ENCODE results near the gene TUBG1. TPM values are rescaled to one million over a fixed set of nuclear protein-coding genes. Genes with fewer than 3 reads are reported as not detected.

The TUBG1 gene
- polyA plus RNA-seq, 1 donor (not counting 4 experiments of a cell fraction or from before 2014, with no cell fraction given) = 54.8 TPM

DNA sequence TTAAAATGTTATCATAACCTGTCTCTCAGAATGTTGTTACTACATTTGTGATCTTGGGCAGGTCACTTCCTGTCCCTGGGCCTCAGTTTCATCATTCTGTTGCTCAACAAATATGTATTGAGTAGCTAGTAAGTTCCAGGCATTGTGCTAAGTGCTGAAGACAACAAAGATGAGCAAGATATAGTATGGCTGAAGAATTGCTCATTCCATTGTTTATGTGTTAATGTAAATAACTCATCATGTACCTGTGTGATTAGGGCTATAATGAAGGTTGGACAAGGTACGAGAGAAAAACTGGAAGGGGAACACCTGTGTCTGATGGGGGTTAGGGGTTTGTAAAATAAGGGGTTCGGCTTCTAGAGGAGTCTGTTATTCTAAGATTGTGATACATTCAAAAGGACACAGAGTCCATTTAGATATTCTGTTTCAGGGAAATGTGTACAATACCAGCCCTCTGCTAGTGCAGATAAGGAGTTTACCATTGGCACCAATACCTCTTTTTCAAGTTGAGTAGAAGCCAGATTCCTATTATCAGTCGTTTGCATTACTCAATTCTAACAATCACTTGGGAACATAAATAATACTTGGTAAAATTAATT, 20.0 kb downstream of the TUBG1 start:
- peaks cover 12% of the 10 kb centered on the region for H3K4me1 ChIP-seq (ENCODE audit: control insufficient read depth, extremely low read depth, insufficient read depth, low read length)
- H3K36me3 ChIP-seq (ENCODE audit: control insufficient read depth in 2 of 2, extremely low read depth in 1 of 2, insufficient read depth in 2 of 2, low read length in 2 of 2) = no peaks in the 10 kb centered on the region
- dilution Hi-C loops (cut with MboI; ENCODE audit: extremely low pct_ligation_motif_present, low sequenced_read_pairs) = no loop called here
- H3K27me3 ChIP-seq (ENCODE audit: control insufficient read depth, extremely low read depth, insufficient read depth, low read length) = no peaks in the 10 kb centered on the region
- no peaks in the 10 kb centered on the region for H3K79me2 ChIP-seq (ENCODE audit: control insufficient read depth, insufficient read depth, low read length)
- H3K27ac ChIP-seq (ENCODE audit: control insufficient read depth, insufficient read depth, low read length) = no peak overlapping the region
- FAIRE-seq (no peak), DNase-seq (ENCODE audit: low read depth, low spot score) (no peak)
- TF ChIP-seq, protein P1, sequence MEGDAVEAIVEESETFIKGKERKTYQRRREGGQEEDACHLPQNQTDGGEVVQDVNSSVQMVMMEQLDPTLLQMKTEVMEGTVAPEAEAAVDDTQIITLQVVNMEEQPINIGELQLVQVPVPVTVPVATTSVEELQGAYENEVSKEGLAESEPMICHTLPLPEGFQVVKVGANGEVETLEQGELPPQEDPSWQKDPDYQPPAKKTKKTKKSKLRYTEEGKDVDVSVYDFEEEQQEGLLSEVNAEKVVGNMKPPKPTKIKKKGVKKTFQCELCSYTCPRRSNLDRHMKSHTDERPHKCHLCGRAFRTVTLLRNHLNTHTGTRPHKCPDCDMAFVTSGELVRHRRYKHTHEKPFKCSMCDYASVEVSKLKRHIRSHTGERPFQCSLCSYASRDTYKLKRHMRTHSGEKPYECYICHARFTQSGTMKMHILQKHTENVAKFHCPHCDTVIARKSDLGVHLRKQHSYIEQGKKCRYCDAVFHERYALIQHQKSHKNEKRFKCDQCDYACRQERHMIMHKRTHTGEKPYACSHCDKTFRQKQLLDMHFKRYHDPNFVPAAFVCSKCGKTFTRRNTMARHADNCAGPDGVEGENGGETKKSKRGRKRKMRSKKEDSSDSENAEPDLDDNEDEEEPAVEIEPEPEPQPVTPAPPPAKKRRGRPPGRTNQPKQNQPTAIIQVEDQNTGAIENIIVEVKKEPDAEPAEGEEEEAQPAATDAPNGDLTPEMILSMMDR (optimal IDR thresholded peaks at IDR 0.05 in 1 of 3, IDR thresholded peaks at IDR 0.05 in 1 of 3, conservative IDR thresholded peaks at IDR 0.05 in 1 of 3; ENCODE audit: extremely low read depth in 1 of 3, insufficient read depth in 2 of 3, low read length in 3 of 3) = no peak
- no peak for TF ChIP-seq EZH2 (IDR thresholded peaks at IDR 0.05; ENCODE audit: low read length)
- no peaks in the 10 kb centered on the region for H4K20me1 ChIP-seq (ENCODE audit: control insufficient read depth, extremely low read depth, insufficient read depth, low read length)
- H3K4me2 ChIP-seq (ENCODE audit: control insufficient read depth, extremely low read depth, insufficient read depth, low read depth, low read length) = no peak overlapping the region
- H2AFZ ChIP-seq (ENCODE audit: control insufficient read depth, low read length) = no peak overlapping the region
- no peaks in the 10 kb centered on the region for H3K9me1 ChIP-seq (ENCODE audit: control insufficient read depth, extremely low read depth, insufficient read depth, low read length)
- H3K9me3 ChIP-seq (ENCODE audit: control insufficient read depth, low read depth, low read length) = no peaks in the 10 kb centered on the region
- H3K9ac ChIP-seq (ENCODE audit: control insufficient read depth, extremely low read depth, insufficient read depth, low read length) = no peak overlapping the region
- H3K4me3 ChIP-seq (ENCODE audit: control insufficient read depth in 2 of 3, extremely low read depth in 1 of 3, insufficient read depth in 2 of 3, low read depth in 1 of 3, low read length in 3 of 3) = no peak overlapping the region

DNA sequence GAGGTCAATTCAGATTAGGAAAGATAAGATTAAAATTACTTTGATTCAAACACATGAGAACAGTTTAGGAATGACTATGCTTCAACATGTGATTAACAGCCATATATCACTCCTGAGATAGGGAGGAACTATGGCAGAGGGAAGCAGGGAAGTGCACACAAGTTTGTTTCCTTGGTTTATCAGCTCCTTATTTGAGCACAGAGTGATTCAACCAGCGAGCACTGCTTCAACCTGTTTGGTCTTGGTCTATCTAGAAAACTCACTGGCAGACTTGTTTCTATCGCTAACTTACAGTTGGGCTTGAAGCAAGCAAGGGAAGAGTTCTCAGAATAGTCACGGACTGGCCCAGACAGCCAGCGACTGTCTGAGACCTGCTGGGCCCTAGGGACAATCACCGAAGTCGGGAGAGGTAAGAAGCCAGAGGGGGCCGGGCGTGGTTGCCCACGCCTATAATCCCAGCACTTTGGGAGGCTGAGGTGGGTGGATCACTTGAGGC, 23.5 kb downstream of the TUBG1 start:
- Histone ChIP-seq H3K27me3 (ENCODE audit: control insufficient read depth, extremely low read depth, insufficient read depth, low read length) (no peaks in the 10 kb centered on the region), H3K4me1 (ENCODE audit: control insufficient read depth, extremely low read depth, insufficient read depth, low read length) (peaks cover 10% of the 10 kb centered on the region), H3K9me3 (ENCODE audit: control insufficient read depth, low read depth, low read length) (no peaks in the 10 kb centered on the region), H3K4me2 (ENCODE audit: control insufficient read depth, extremely low read depth, insufficient read depth, low read depth, low read length) (no peak overlapping the region), H3K27ac (ENCODE audit: control insufficient read depth, insufficient read depth, low read length) (peak overlapping the region; percentile 36), H2AFZ (ENCODE audit: control insufficient read depth, low read length) (peak overlapping the region; percentile 27), H3K4me3 (ENCODE audit: control insufficient read depth in 2 of 3, extremely low read depth in 1 of 3, insufficient read depth in 2 of 3, low read depth in 1 of 3, low read length in 3 of 3) (no peak overlapping the region), H4K20me1 (ENCODE audit: control insufficient read depth, extremely low read depth, insufficient read depth, low read length) (no peaks in the 10 kb centered on the region), H3K9me1 (ENCODE audit: control insufficient read depth, extremely low read depth, insufficient read depth, low read length) (no peaks in the 10 kb centered on the region), H3K9ac (ENCODE audit: control insufficient read depth, extremely low read depth, insufficient read depth, low read length) (no peak overlapping the region), H3K79me2 (ENCODE audit: control insufficient read depth, insufficient read depth, low read length) (no peaks in the 10 kb centered on the region), H3K36me3 (ENCODE audit: control insufficient read depth in 2 of 2, extremely low read depth in 1 of 2, insufficient read depth in 2 of 2, low read length in 2 of 2) (no peaks in the 10 kb centered on the region)
- no peak for FAIRE-seq
- TF ChIP-seq, protein P1 (optimal IDR thresholded peaks at IDR 0.05 in 1 of 3, IDR thresholded peaks at IDR 0.05 in 1 of 3, conservative IDR thresholded peaks at IDR 0.05 in 1 of 3; ENCODE audit: extremely low read depth in 1 of 3, insufficient read depth in 2 of 3, low read length in 3 of 3) = no peak
- no peak for TF ChIP-seq EZH2 (IDR thresholded peaks at IDR 0.05; ENCODE audit: low read length)
- dilution Hi-C loops (cut with MboI; ENCODE audit: extremely low pct_ligation_motif_present, low sequenced_read_pairs) = no loop called here
- DNase-seq (ENCODE audit: low read depth, low spot score) = no peak

All from keratinocyte (primary cell).